ENCODE results near the gene ENKD1. TPM values are rescaled to one million over a fixed set of nuclear protein-coding genes. Genes with fewer than 3 reads are reported as not detected.

The ENKD1 gene
- total and polyA plus RNA-seq, 10 of the 15 experiments (the other 5 are each of a cell fraction or from before 2014, with no cell fraction given): 0.19 to 8.1 (median 2.8) TPM

DNA sequence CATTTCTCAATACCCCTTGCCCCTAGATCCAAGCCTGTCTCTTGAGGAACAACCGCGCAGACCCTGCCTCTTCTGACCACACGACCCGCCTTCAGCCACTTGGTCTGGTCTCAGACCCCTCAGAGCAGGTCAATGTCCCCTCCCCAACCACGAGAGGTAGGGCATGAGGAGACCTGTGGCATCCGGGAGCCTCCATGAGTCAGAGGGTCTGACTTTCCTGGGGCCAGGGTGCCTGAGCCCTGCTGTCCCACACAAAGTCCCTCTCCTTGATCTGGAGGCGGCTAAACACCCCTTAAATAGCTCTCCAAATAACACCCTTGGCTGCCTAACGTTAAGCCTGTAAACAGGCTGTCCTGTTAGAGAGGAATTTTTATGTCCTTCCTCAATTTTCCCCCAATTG lies 16.5 kb downstream of the ENKD1 start:
- WGBS (ENCODE audit: insufficient coverage, insufficient replicate concordance, low lambda C conversion rate, missing lambda C conversion rate): 88% methylated on average over 8 of the region's 8 CpGs
- H2AFZ ChIP-seq (ENCODE audit: control insufficient read depth, low read depth, low read length): no peak overlapping the region
- FAIRE-seq: no peak
- in situ Hi-C loops (cut with MboI) (no loop called here), intact Hi-C loops (cut with micrococcal nuclease; ENCODE audit: unreplicated experiment) (no loop called here)
- ChIA-PET SMC1A (ENCODE audit: uncharacterized antibody, unreplicated experiment) (no interaction called here), RAD21 (ENCODE audit: unreplicated experiment) (no interaction called here), POLR2A (no interaction called here), CTCF (interaction anchor here (0.5 to 1.0 kb wide), 2 partner anchors 17 to 117 kb away, joined by 3 to 4 read pairs; no protein-coding TSS in a partner anchor)
- peaks cover 7% of the 10 kb centered on the region; the same call in 1 of the 2 replicates for H3K4me1 ChIP-seq (ENCODE audit: control insufficient read depth, insufficient read depth, low read length)
- H3K27ac ChIP-seq (ENCODE audit: control insufficient read depth, insufficient read depth): no peak overlapping the region
- H3K9me3 ChIP-seq (replicated peaks; ENCODE audit: control insufficient read depth, insufficient read depth, low read length): no peaks in the 10 kb centered on the region
- no peak overlapping the region for H3K4me2 ChIP-seq (ENCODE audit: control insufficient read depth, insufficient read depth)
- peaks cover 0 to 3% of the 10 kb centered on the region in 2 experiments; a peak in 3 of 4 replicates for H3K36me3 ChIP-seq (ENCODE audit: control insufficient read depth in 2 of 2, insufficient read depth in 2 of 2, low read length in 1 of 2)
- no peak for TF ChIP-seq NR2F1 (conservative IDR thresholded peaks at IDR 0.05)
- BruUV-seq (replicated peaks): no TSS peak
- DNase-seq (ENCODE audit: low read depth, low spot score): no peak
- H3K79me2 ChIP-seq (ENCODE audit: control insufficient read depth, insufficient read depth, low read length): peaks cover 11% of the 10 kb centered on the region
- no peak for ATAC-seq
- no peaks in the 10 kb centered on the region for H4K20me1 ChIP-seq (ENCODE audit: control insufficient read depth, insufficient read depth)
- H3K4me3 ChIP-seq: no peak overlapping the region
- H3K9ac ChIP-seq (ENCODE audit: control insufficient read depth, insufficient read depth, low read length): no peak overlapping the region
- H3K27me3 ChIP-seq (replicated peaks in 1 of 2; ENCODE audit: control insufficient read depth in 2 of 2, insufficient read depth in 2 of 2, low read length in 1 of 2): no peaks in the 10 kb centered on the region

DNA sequence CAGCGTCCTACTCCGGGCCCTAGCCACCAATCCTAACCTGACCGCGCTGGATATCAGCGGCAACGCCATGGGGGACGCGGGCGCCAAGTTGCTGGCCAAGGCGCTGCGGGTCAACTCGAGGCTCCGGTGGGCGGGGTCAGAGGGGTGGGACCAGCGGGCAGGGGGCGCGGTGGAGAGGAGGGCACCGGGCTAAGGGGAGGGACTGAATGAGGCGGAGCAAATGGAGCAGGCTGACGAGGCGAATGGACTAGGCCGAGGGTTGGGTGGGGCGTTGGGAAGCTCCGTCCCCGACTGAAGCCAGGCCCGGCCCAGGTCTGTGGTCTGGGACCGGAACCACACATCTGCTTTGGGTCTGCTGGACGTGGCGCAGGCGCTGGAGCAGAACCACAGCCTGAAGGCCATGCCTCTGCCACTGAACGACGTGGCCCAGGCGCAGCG lies 17.0 kb downstream of the ENKD1 start:
- Histone ChIP-seq H4K20me1 (ENCODE audit: control insufficient read depth, insufficient read depth) (no peaks in the 10 kb centered on the region), H3K36me3 (ENCODE audit: control insufficient read depth in 2 of 2, insufficient read depth in 2 of 2, low read length in 1 of 2) (peaks cover 0 to 3% of the 10 kb centered on the region in 2 experiments; a peak in 3 of 4 replicates)
- CTCF ChIA-PET: interaction anchor here (1.0 kb wide), 1 partner anchor 18 kb away, joined by 3 read pairs; no protein-coding TSS in a partner anchor
- TF ChIP-seq, protein P1, sequence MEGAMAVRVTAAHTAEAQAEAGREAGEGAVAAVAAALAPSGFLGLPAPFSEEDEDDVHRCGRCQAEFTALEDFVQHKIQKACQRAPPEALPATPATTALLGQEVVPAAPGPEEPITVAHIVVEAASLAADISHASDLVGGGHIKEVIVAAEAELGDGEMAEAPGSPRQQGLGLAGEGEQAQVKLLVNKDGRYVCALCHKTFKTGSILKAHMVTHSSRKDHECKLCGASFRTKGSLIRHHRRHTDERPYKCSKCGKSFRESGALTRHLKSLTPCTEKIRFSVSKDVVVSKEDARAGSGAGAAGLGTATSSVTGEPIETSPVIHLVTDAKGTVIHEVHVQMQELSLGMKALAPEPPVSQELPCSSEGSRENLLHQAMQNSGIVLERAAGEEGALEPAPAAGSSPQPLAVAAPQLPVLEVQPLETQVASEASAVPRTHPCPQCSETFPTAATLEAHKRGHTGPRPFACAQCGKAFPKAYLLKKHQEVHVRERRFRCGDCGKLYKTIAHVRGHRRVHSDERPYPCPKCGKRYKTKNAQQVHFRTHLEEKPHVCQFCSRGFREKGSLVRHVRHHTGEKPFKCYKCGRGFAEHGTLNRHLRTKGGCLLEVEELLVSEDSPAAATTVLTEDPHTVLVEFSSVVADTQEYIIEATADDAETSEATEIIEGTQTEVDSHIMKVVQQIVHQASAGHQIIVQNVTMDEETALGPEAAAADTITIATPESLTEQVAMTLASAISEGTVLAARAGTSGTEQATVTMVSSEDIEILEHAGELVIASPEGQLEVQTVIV (IDR thresholded peaks at IDR 0.05; ENCODE audit: borderline replicate concordance, partially characterized antibody): no peak
- TF ChIP-seq ZBED1 (IDR thresholded peaks at IDR 0.05; ENCODE audit: borderline replicate concordance) (no peak), NRF1 (conservative IDR thresholded peaks at IDR 0.05; ENCODE audit: low read depth, low read length) (no peak), CHD4 (IDR thresholded peaks at IDR 0.05) (no peak), CREB1 (IDR thresholded peaks at IDR 0.05; ENCODE audit: low read depth) (no peak), BMI1 (IDR thresholded peaks at IDR 0.05; ENCODE audit: borderline replicate concordance) (no peak), PAX5 (IDR thresholded peaks at IDR 0.05; ENCODE audit: borderline replicate concordance, low read depth, low read length) (no peak), SREBF2 (IDR thresholded peaks at IDR 0.05; ENCODE audit: low read length) (no peak)
- TF ChIP-seq, protein P2, sequence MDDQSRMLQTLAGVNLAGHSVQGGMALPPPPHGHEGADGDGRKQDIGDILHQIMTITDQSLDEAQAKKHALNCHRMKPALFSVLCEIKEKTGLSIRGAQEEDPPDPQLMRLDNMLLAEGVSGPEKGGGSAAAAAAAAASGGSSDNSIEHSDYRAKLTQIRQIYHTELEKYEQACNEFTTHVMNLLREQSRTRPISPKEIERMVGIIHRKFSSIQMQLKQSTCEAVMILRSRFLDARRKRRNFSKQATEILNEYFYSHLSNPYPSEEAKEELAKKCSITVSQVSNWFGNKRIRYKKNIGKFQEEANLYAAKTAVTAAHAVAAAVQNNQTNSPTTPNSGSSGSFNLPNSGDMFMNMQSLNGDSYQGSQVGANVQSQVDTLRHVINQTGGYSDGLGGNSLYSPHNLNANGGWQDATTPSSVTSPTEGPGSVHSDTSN (IDR thresholded peaks at IDR 0.05; ENCODE audit: insufficient replicate concordance, low read depth, low read length): no peak
- TF ChIP-seq, protein P3, sequence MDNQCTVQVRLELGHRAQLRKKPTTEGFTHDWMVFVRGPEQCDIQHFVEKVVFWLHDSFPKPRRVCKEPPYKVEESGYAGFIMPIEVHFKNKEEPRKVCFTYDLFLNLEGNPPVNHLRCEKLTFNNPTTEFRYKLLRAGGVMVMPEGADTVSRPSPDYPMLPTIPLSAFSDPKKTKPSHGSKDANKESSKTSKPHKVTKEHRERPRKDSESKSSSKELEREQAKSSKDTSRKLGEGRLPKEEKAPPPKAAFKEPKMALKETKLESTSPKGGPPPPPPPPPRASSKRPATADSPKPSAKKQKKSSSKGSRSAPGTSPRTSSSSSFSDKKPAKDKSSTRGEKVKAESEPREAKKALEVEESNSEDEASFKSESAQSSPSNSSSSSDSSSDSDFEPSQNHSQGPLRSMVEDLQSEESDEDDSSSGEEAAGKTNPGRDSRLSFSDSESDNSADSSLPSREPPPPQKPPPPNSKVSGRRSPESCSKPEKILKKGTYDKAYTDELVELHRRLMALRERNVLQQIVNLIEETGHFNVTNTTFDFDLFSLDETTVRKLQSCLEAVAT (IDR thresholded peaks at IDR 0.05): no peak

More for the DNA sequence above, 17.0 kb downstream of the ENKD1 start:
- Histone ChIP-seq H2AFZ (ENCODE audit: control insufficient read depth, low read depth, low read length) (no peak overlapping the region), H3K4me2 (ENCODE audit: control insufficient read depth, insufficient read depth) (no peak overlapping the region), H3K27me3 (replicated peaks in 1 of 2; ENCODE audit: control insufficient read depth in 2 of 2, insufficient read depth in 2 of 2, low read length in 1 of 2) (no peaks in the 10 kb centered on the region), H3K4me1 (ENCODE audit: control insufficient read depth, insufficient read depth, low read length) (peaks cover 8% of the 10 kb centered on the region; the same call in 1 of the 2 replicates), H3K79me2 (ENCODE audit: control insufficient read depth, insufficient read depth, low read length) (peaks cover 11% of the 10 kb centered on the region), H3K9ac (ENCODE audit: control insufficient read depth, insufficient read depth, low read length) (no peak overlapping the region), H3K4me3 (no peak overlapping the region), H3K27ac (ENCODE audit: control insufficient read depth, insufficient read depth) (no peak overlapping the region), H3K9me3 (replicated peaks; ENCODE audit: control insufficient read depth, insufficient read depth, low read length) (no peaks in the 10 kb centered on the region)
- intact Hi-C loops (cut with micrococcal nuclease; ENCODE audit: unreplicated experiment): no loop called here
- no peak for ATAC-seq
- POLR2A ChIA-PET: no interaction called here
- DNase-seq (ENCODE audit: low read depth, low spot score): no peak
- SMC1A ChIA-PET (ENCODE audit: uncharacterized antibody, unreplicated experiment): no interaction called here
- RAD21 ChIA-PET (ENCODE audit: unreplicated experiment): interaction anchor here (1.2 kb wide), 1 partner anchor 11 kb away, joined by 3 read pairs; the partner anchor contains the start of gene ACD
- 90% methylated on average over 14 of the region's 34 CpGs for WGBS (ENCODE audit: insufficient coverage, insufficient replicate concordance, low lambda C conversion rate, missing lambda C conversion rate)
- in situ Hi-C loops (cut with MboI): no loop called here
- BruUV-seq (replicated peaks): no TSS peak
- no peak for FAIRE-seq

Measured in GM12878 (cell line).